GM12878 (cell line): ENCODE measurements around the gene EEF2. TPM values are rescaled to one million over a fixed set of nuclear protein-coding genes. Genes with fewer than 3 reads are reported as not detected.

Experiments used
- ATAC-seq: fragments of 200-7000 bp; cut with Tn5 transposase; 3 replicates; pipeline ENCODE4 v1.9.1; 2020; ENCODE audit warnings: mild to moderate bottlenecking, moderate library complexity
- BruUV-seq: library from RNA; stranded (reverse); fragments of 400-500 nt; replicated peaks from 2 replicates; lab custom pipeline; 2021; lab: Mats Ljungman, UMichigan
- CTCF ChIA-PET: fragments of 300-600 bp; sonication (Branson Sonifier 250); formaldehyde crosslinking; extraction: SDS; loops from one replicate; lab custom pipeline; 2021; ENCODE audit warnings: inconsistent platforms; lab: Yijun Ruan, JAX
- POLR2A ChIA-PET: fragments of 350-600 bp; formaldehyde crosslinking; extraction: SDS; loops from one replicate; lab custom pipeline; 2021; ENCODE audit warnings: inconsistent platforms; lab: Charles Lee
- RAD21 ChIA-PET: fragments of 300-600 bp; sonication (Branson Sonifier 250); formaldehyde crosslinking; loops from one replicate; lab custom pipeline; 2023; ENCODE audit warnings: antibody characterized with exemption; ENCODE audit not compliant: unreplicated experiment; lab: Charles Lee
- SMC1A ChIA-PET: fragments of 300-600 bp; sonication (Branson Sonifier 250); formaldehyde crosslinking; loops from one replicate; lab custom pipeline; 2023; ENCODE audit not compliant: unreplicated experiment, uncharacterized antibody; lab: Charles Lee
- DNase-seq: peaks from one replicate; pipeline ENCODE4 v3.0.0-alpha.2; 2011; ENCODE audit warnings: low read depth, low spot score
- FAIRE-seq: peaks from 3 replicates; lab custom pipeline; 2011; peaks lifted over from hg19 to GRCh38; lab: Jason Lieb, UNC
- H2AFZ ChIP-seq: 2 replicates; pipeline ENCODE4 v1.6.0; 2011; ENCODE audit warnings: low read depth, low read length, control low read depth; ENCODE audit not compliant: control insufficient read depth
- H3K27ac ChIP-seq: 2 replicates; pipeline ENCODE4 v1.5.1; 2011; ENCODE audit warnings: control low read depth; ENCODE audit not compliant: control insufficient read depth, insufficient read depth
- H3K27me3 ChIP-seq, 2 experiments: replicated peaks in 1 of 2; 2 replicates each; pipeline versions ENCODE4 v1.6.0 to v1.6.1; 2011; ENCODE audit warnings: low read length in 1 of 2; ENCODE audit not compliant: control insufficient read depth in 2 of 2, insufficient read depth in 2 of 2
- H3K36me3 ChIP-seq, 2 experiments: 2 replicates each; pipeline ENCODE4 v1.5.1; 2011; ENCODE audit warnings: low read length in 1 of 2; ENCODE audit not compliant: control insufficient read depth in 2 of 2, insufficient read depth in 2 of 2
- H3K4me1 ChIP-seq: 2 replicates; pipeline ENCODE4 v1.6.1; 2011; ENCODE audit warnings: mild to moderate bottlenecking, low read length, moderate library complexity, mixed read lengths; ENCODE audit not compliant: control insufficient read depth, insufficient read depth
- H3K4me2 ChIP-seq: 2 replicates; pipeline ENCODE4 v1.6.0; 2011; ENCODE audit warnings: control low read depth; ENCODE audit not compliant: control insufficient read depth, insufficient read depth
- H3K4me3 ChIP-seq: fragments of 200-600 bp; sonication (generic); 2 replicates; pipeline ENCODE4 v1.5.1; 2016
- H3K79me2 ChIP-seq: 2 replicates; pipeline ENCODE4 v1.6.0; 2011; ENCODE audit warnings: low read length; ENCODE audit not compliant: control insufficient read depth, insufficient read depth
- H3K9ac ChIP-seq: 2 replicates; pipeline ENCODE4 v1.8.0; 2011; ENCODE audit warnings: low read length, control low read depth, mixed read lengths; ENCODE audit not compliant: control insufficient read depth, insufficient read depth
- H3K9me3 ChIP-seq: replicated peaks from 3 replicates; pipeline ENCODE4 v1.5.1; 2011; ENCODE audit warnings: mild to moderate bottlenecking, low read length; ENCODE audit not compliant: control insufficient read depth, insufficient read depth
- H4K20me1 ChIP-seq: 2 replicates; pipeline ENCODE4 v1.6.0; 2011; ENCODE audit not compliant: control insufficient read depth, insufficient read depth
- CBX5 ChIP-seq: sonication (generic); IDR thresholded peaks from 2 replicates; pipeline ENCODE4 v1.6.1; 2016; ENCODE audit warnings: low read depth, moderate library complexity, mild to moderate bottlenecking, inconsistent platforms
- CHD2 ChIP-seq: IDR thresholded peaks from 2 replicates; pipeline ENCODE4 v1.6.1; 2011; ENCODE audit warnings: low read depth, low read length, improper control_type of control experiment, borderline replicate concordance
- DPF2 ChIP-seq: fragments of 450-650 bp; IDR thresholded peaks from 2 replicates; pipeline ENCODE4 v1.6.1; 2017; ENCODE audit warnings: mild to moderate bottlenecking
- E2F4 ChIP-seq: IDR thresholded peaks from 2 replicates; pipeline ENCODE4 v1.6.1; 2012; ENCODE audit warnings: low read depth, low read length, improper control_type of control experiment
- IRF4 ChIP-seq: IDR thresholded peaks from 2 replicates; pipeline ENCODE4 v1.6.1; 2011; ENCODE audit warnings: low read depth, low read length
- MEF2A ChIP-seq: IDR thresholded peaks from 2 replicates; pipeline ENCODE4 v1.6.1; 2011; ENCODE audit warnings: low read depth, mild to moderate bottlenecking, low read length, moderate library complexity; ENCODE audit not compliant: insufficient read depth
- YY1 ChIP-seq: IDR thresholded peaks from 2 replicates; pipeline ENCODE4 v1.6.1; 2011; ENCODE audit warnings: low read depth, mild to moderate bottlenecking, low read length
- ZNF384 ChIP-seq: IDR thresholded peaks from 2 replicates; pipeline ENCODE4 v1.6.1; 2012; ENCODE audit warnings: low read depth, mild to moderate bottlenecking, low read length, improper control_type of control experiment, borderline replicate concordance
- ZNF687 ChIP-seq: fragments of 450-650 bp; IDR thresholded peaks from 2 replicates; pipeline ENCODE4 v1.6.1; 2017; ENCODE audit warnings: mild to moderate bottlenecking, moderate library complexity
- WGBS: methylation state at CpG from one replicate; pipeline ENCODE4 v1.1.6; 2016; ENCODE audit warnings: low lambda C conversion rate; ENCODE audit not compliant: insufficient replicate concordance, insufficient coverage; ENCODE audit errors: missing lambda C conversion rate; 5-methylcytosine and 5-hydroxymethylcytosine counted together
- in situ Hi-C: fragments of 300-500 bp; cut with MboI; formaldehyde crosslinking; loops from 9 replicates; pipeline ENCODE4 v1.14.3; 2018; ENCODE audit warnings: mixed read lengths
- intact Hi-C: fragments of 100-400 bp; cut with micrococcal nuclease; formaldehyde crosslinking; loops from one replicate; pipeline ENCODE4 v1.14.2; 2022; ENCODE audit not compliant: unreplicated experiment
- polyA plus RNA-seq, 11 experiments: library from polyadenylated mRNA; depleted of rRNA in 4 of 11; unstranded in 6 of 11; stranded (reverse) in 5 of 11; fragments of >200 nt; fragmentation: Nextera tagmentation in 4 of 11; fragmentation: Illumina TruSeq in 1 of 11; extraction: Ambion mirVana in 4 of 11; extraction: Trizol in 1 of 11; gene quantifications; 1 replicate in 1 of 11; 2 replicates in 10 of 11; pipeline versions ENCODE4 v1.2.1 to v1.2.3, GENCODE V29; 2011 to 2016; ENCODE audit warnings: inconsistent platforms in 2 of 11, missing spikeins in 2 of 11, low read depth in 1 of 11
- total RNA-seq, 4 experiments: library from RNA; depleted of rRNA in 3 of 4; stranded (reverse); fragments of >200 nt in 3 of 4; fragmentation: Illumina TruSeq in 1 of 4; extraction: Trizol in 1 of 4; gene quantifications; 2 replicates each; pipeline versions ENCODE4 v1.2.1 to v1.2.3, GENCODE V29; 2013 to 2021
- TF ChIP-seq, protein P1 (sequence below): fragments of 450-650 bp; IDR thresholded peaks from 2 replicates; pipeline ENCODE4 v1.6.1; 2017; ENCODE audit warnings: borderline replicate concordance

EEF2 gene
- total and polyA plus RNA-seq, 10 of the 15 experiments (the other 5 are each of a cell fraction or from before 2014, with no cell fraction given), result 280 to 3,491 (median 1,305) TPM

DNA sequence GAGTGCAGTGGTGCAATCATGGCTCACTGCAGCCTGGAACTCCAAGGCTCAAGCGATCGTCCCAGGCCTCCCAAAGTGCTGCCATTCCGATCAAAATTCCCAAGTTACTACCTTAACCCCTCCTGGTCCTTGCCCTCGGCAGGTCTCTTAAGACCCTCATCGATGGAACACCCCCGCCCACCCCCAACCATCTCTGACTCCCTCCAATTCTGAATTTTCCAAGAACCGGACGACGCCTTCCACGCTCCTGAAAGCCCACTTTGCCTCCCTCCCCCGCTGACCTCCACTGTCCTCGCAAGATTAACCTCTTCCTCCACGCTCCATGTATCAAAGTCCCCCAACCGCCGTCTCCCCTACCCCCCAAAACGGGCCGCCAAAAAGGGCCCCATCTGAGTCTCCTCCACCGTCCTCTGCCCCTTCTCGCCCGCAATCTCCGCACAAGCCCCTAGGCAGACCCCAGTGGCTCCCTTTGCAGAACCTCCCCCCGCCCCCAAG lies 14.9 kb downstream of the EEF2 start:
- H4K20me1 ChIP-seq, result no peaks in the 10 kb centered on the region; the same call in 1 of the 2 replicates
- 4% methylated on average over 21 of the region's 22 CpGs for WGBS
- peak overlapping the region; percentile 62 for H3K27ac ChIP-seq
- peak overlapping the region; percentile 90 for H3K4me3 ChIP-seq
- H3K4me1 ChIP-seq, result peaks cover 3% of the 10 kb centered on the region
- no peaks in the 10 kb centered on the region for H3K9me3 ChIP-seq
- in situ Hi-C loops, result no loop called here
- no peak for FAIRE-seq
- H3K27me3 ChIP-seq, result no peaks in the 10 kb centered on the region
- RAD21 ChIA-PET, result interaction anchor here (0.5 to 1.5 kb wide), 5 partner anchors 15 to 409 kb away, joined by 3 to 8 read pairs (median 3); partner anchors contain the start of gene EEF2
- no peak for TF ChIP-seq MEF2A
- TF ChIP-seq CBX5, result no peak
- TF ChIP-seq CHD2, result no peak
- no peak for TF ChIP-seq ZNF384
- TF ChIP-seq DPF2, result no peak
- no peak for TF ChIP-seq IRF4
- no peak for TF ChIP-seq YY1
- TF ChIP-seq, protein P1, sequence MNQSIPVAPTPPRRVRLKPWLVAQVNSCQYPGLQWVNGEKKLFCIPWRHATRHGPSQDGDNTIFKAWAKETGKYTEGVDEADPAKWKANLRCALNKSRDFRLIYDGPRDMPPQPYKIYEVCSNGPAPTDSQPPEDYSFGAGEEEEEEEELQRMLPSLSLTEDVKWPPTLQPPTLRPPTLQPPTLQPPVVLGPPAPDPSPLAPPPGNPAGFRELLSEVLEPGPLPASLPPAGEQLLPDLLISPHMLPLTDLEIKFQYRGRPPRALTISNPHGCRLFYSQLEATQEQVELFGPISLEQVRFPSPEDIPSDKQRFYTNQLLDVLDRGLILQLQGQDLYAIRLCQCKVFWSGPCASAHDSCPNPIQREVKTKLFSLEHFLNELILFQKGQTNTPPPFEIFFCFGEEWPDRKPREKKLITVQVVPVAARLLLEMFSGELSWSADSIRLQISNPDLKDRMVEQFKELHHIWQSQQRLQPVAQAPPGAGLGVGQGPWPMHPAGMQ, result no peak
- no peak for TF ChIP-seq ZNF687
- no peak for TF ChIP-seq E2F4
- TF ChIP-seq, all 136 proteins: peak for 0
- Histone ChIP-seq H3K9ac (peak overlapping the region; percentile 89), H2AFZ (peak overlapping the region; percentile 81; the same call in 1 of the 2 replicates), H3K79me2 (peaks cover 18% of the 10 kb centered on the region), H3K4me2 (peak overlapping the region; percentile 62), H3K36me3 (peaks cover 1 to 3% of the 10 kb centered on the region in 2 experiments; a peak in 2 of 4 replicates)
- intact Hi-C loops, result no loop called here
- ChIA-PET POLR2A (interaction anchor here (0.9 to 3.3 kb wide), 4 partner anchors 12 to 19 kb away, joined by 3 to 12 read pairs (median 6); partner anchors contain the start of gene EEF2), SMC1A (interaction anchor here (1.0 to 1.8 kb wide), 3 partner anchors 15 to 19 kb away, joined by 3 to 9 read pairs (median 4); partner anchors contain the start of gene EEF2), CTCF (interaction anchor here (1.3 to 1.6 kb wide), 4 partner anchors 15 to 382 kb away, joined by 3 to 8 read pairs (median 6); partner anchors contain the start of gene EEF2)
- DNase-seq, result no peak
- BruUV-seq, result no TSS peak
- ATAC-seq, result no peak
